OCI-LY1 (cell line): ENCODE measurements around the gene LCE5A.

Source experiments
- EZH2 ChIP-seq: fragments of 200-600 bp; sonication (generic), shearing (Covaris generic); IDR thresholded peaks from 2 replicates; pipeline ENCODE4 v1.8.0; 2017; ENCODE audit warnings: borderline replicate concordance, mixed run types, mild to moderate bottlenecking, antibody characterized with exemption, low read length, moderate library complexity, mixed read lengths
- TF ChIP-seq, protein P1 (sequence below): fragments of 200-600 bp; sonication (generic), shearing (Covaris generic); IDR thresholded peaks from 2 replicates; pipeline ENCODE4 v1.5.1; 2017; ENCODE audit warnings: mild to moderate bottlenecking, antibody characterized with exemption, low read length, moderate library complexity, mixed read lengths

DNA sequence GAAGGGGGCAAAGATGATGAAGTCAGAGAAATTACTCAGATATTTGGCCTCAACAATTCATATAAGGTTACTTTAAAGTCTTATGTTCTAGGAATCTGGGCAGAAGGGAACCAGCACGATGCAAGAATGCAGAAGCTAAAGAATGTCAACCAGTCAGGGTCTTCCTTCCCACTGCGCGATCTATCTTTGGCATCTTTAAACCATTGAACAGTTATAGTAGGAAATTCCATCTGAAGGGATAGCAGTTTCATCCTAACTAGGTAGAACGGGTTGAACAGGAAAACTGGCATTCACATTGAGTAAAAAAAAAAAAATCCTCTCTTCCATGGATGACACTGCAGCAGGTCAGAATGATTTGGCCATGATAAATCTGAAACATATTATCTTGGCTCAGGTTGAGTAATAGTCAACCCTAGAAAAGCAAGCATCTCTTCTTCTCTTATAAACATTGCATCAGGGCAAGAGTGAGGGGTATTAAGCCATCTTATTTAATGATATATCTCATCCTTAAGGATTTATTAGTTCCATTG is 10.0 kb downstream of the LCE5A start:
- TF ChIP-seq, protein P1, sequence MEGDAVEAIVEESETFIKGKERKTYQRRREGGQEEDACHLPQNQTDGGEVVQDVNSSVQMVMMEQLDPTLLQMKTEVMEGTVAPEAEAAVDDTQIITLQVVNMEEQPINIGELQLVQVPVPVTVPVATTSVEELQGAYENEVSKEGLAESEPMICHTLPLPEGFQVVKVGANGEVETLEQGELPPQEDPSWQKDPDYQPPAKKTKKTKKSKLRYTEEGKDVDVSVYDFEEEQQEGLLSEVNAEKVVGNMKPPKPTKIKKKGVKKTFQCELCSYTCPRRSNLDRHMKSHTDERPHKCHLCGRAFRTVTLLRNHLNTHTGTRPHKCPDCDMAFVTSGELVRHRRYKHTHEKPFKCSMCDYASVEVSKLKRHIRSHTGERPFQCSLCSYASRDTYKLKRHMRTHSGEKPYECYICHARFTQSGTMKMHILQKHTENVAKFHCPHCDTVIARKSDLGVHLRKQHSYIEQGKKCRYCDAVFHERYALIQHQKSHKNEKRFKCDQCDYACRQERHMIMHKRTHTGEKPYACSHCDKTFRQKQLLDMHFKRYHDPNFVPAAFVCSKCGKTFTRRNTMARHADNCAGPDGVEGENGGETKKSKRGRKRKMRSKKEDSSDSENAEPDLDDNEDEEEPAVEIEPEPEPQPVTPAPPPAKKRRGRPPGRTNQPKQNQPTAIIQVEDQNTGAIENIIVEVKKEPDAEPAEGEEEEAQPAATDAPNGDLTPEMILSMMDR = no peak
- TF ChIP-seq EZH2 = no peak
